GM18498 (cell line): ENCODE measurements around the gene ZNF428.
A peak's percentile ranks its signal among the peaks of the same experiment; 100 is the strongest.
"Not testable (repeated sequence)": the region's sequence is repeated elsewhere in the genome, so short reads cannot be mapped to it uniquely, and the experiment has no call there.

Source experiments
- ATAC-seq: cut with Tn5 transposase; IDR thresholded peaks from one replicate; pipeline ENCODE4 v1.9.1; 2021; ENCODE audit warnings: mild to moderate bottlenecking, moderate library complexity; ENCODE audit not compliant: unreplicated experiment

Gene ZNF428, protein sequence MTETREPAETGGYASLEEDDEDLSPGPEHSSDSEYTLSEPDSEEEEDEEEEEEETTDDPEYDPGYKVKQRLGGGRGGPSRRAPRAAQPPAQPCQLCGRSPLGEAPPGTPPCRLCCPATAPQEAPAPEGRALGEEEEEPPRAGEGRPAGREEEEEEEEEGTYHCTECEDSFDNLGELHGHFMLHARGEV

DNA sequence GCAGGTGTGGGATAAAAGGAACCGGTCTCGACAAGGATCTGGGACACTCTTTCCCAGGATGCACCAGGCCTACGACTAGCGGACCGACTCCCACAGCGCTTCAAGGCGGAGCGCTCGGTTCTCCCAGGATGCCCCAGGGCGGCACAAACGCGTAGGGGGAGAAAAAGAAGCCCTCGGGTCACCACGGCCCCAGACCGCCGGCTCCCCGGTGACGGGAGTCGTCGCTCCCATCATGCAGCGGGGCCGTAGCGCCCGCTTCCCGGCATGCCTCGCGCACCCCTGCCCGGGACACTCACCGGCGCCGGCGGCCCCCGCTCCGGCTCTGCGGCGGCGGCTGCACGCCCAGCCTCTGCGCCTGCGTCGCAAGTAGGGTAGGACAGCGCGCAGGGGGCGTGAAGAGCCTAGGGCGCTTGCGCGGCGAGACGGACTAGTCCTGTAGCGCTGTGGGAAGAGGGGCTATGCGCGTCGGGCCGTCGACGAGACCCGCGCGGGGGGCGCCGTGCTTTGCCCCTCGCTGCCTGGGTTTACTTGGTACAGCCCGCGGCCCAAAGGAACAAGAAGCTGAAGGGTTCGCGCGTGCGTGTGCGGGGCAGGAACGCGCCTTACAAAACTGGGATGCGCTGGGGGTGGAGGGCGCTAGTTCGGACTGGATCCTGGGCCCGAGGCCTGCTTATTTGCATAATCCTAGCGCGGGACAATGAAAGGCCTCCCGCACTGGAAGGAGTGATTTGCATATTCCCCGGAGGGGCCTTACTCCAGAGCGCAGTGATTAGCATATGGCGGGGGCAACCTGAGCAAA is at the start of gene ZNF428:
ZNF428 (minus strand) TSS at position 368 of the 799 bp plus-strand sequence. CDS start 5,325 bp downstream, outside the sequence.
- peak; percentile 82 for ATAC-seq

DNA sequence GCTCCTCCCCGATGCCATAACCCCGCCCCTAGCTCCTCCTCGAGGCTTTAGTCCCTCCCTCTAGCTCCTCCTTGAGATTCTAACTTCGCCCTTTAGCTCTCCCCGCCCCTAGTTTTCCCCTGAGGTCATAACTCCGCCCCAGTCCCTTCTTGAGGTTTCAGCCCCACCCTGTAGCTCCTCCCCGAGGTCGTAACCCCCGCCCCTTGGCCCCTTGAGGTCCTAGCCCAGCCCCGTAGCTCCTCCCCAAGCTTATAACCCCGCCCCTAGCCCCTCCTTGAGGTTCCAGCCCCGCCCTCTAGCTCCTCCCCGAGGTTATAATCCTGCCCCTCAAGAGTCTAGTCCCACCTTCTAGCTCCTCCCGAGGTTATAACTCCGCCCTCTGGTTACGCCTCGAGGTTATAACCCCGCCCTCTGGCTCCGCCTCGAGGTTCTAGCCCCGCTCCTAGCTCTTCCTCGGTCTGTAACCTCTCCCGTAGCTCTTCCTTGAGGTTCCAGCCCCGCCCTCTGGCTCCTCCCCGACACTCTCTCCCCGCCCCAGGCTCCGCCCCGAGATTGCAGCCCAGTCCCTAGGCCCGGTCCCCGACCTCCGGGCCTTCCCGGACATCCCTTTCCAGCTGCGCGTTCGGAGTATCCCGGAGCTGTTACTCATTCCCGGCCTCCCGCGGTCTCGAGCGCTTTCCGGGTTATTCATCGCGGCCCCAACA is 49.1 kb upstream of the ZNF428 start:
- peak; percentile 91 for ATAC-seq

DNA sequence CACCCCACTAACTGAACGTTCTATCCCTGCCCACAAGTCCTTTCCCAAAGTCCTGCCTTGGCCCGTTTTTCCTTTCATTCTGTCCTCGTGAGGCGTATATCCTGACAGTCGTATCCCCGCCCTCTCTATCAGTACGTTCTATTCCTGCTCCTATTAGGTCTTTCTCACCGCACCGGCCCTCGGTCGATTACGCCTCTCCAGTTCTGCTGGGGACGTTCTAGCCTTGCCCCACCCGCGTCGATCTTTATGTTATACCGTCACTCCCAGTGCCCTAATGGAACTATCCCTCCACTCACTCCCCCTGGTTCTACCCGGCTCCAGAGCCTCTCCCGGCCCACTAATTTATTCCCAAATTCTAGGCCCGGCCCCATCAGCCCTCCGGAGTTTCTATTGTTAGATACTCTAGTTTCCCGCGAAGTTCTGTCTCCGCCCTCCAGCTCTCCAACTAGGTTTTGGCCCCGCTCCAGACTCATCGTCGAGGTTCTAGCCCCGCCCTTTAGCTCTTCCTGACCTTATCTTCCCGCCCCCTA is 48.5 kb upstream of the ZNF428 start:
- no peak for ATAC-seq

DNA sequence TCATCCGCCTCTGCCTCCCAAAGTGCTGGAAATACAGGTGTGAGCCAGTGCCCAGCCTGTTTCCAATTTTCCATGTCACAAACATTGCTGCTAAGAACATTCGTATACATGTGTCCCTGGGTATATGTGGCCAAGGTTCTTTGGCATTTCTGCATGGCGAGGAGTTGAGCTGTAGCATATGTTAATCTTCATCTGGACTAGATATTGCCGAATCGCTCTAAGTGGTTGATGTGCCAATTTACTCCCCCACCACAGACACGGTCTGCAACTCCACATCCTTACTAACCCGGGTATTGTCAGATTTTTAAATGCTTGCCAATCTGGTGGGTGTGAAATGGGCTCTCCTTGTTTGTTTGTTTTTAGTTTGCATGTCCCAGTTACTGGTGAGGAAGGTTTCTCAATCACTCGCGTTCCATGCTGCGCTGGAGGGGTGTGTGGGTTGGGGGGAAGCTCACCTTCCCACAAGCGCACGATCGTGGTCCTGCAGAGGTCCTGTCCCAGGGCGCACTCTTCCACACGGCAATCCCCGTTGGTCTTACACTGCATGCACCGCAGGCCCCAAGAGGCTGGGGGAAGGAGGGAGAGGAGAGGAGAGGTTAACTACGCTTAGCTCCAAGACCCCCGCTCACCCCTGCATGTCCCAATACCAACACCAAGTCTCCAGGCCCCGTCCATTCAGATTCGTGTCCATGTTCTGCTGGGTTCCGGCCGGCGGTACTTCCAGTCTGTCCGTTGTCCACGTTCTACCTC is 47.9 kb upstream of the ZNF428 start:
- ATAC-seq: no peak

DNA sequence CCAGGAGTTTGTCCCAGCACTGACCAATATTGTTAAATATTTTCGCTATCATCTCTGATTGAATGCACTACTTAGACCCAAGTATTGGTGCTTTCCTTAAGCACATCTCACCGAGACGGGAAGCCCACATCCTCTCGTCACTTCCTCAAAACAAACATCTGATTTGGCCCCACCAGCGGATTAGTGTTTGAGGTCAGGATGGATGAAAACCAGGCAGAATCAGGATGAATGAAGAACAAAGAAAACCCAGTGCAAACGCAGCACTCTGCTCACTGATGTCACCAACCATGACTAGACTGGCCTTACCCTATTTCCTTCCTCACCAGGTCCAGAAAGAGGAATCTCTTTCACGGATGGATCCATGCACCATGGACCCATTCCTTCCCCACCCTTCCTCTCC is 44.6 kb upstream of the ZNF428 start:
- no peak for ATAC-seq

DNA sequence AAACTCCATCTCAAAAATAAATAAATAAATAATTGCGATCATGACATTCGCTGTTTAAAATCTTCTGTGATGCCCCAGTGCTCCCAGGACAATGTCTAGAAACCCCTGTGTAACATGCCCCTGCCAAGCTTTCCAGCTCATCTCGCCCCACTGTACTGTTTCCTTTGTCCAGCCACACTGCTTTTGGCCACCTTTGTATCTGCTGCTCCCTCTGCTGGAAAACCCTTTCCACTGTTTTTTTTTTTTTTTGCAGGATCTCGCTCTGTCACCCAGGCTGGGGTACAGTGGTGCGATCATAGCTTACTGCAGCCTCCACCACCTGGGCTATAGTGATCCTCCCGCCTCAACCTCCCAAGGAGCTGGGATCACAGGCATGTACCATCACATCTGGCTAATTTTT is 43.1 kb upstream of the ZNF428 start:
- ATAC-seq: no peak

DNA sequence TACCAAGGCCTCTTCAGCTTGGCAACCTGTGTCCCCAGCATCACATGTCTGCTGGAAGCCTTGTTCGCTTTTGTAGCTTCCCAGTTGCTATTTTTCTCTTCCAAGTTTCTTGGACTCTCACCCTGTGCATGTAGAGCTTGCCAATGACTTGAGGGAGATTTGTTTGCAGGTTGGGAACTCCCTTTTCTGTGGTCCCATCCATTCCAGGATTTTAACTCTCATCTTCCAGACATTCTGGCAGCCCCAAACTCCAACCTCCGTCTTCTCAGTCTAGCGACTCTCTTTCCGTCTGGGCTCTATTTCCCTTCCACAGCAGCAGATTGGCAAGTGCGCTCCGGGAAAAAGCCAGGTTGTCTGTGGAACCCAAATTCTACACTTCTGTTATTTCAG is 41.5 kb upstream of the ZNF428 start:
- no peak for ATAC-seq

DNA sequence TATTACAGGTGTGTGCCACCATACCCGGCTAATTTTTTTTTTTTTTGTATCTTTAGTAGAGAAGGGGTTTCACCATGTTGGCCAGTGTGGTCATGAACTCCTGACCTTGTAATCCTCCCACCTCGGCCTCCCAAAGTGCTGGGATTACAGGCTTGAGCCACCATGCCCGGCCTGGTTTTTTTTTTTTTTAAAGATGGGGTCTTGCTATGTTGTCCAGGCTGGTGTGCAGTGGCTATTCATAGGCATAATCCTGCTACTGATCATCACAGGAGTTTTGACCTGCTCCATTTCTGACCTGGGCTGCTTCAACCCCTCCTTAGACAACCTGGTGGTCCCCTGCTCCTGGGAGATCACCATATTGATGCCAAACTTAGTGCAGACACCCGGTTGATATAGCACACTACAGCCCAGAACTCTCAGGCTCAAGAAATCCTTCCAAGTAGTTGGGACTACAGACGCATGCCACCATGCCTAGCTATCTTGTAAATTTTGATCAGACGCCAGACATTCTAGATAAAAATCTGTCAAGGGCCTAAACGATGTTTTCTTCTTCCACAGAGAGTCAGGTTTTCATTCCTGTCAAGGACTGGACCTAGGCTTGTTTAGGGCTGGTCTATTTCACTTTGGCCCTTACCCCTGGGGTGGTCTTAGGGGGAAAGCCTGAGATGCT is 41.0 kb upstream of the ZNF428 start:
- no peak for ATAC-seq

DNA sequence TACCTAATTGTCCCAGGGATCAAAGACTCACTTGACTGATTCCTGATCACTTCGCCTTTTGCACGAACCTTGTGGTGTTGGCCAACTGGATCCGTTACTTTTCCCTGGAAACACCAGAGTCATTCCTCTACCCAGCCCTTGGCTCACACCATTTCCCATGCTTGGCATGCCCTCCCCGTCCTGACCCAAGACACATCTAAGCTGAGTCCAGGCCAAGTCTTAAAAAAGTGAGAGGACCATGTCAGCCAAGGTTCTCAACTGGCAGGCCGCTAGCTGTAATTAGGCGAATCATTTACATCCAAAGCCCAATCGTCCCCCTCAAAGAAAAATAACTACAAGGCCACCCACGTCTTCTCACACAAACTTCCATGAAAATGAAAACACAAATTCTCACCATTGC is 39.1 kb upstream of the ZNF428 start:
- ATAC-seq: no peak

DNA sequence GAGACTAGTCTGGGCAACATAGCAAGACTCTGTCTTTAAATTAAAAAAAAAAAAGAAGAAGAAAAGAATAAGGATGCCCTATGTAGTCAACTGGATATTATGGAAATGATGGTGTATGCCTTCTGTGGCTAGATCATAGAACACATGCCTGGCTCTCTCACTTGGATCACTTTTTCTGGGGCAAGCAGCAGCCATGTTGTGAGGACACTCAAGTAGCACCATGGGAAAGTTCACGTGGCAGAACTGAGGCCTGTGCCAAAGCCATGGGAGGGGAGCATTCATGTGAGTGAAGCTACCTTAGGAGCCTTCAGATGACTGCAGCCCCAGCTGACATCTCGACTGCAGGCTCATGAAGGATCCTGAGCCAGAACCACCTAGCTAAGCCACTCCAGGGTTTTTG is 38.6 kb upstream of the ZNF428 start:
- no peak for ATAC-seq

DNA sequence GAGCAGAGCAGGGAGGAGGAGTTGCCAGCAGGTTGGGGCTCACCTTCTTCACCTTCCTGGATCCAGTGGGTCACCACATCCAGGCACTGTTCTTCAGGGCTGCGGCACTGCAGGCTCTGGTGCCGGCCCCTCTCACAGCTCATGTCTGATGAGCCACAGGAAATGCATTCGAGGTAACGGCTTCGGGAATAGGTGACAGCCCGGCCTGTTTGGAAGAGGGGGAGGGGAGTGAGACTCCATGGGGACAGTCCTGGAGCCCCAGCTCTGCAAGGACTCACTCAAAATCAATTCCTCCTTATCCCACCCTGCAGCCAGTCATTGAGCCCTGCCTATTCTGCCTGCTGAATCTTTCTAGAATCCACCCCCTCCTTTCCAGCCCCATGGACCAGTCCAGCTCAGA is 37.0 kb upstream of the ZNF428 start:
- no peak for ATAC-seq

DNA sequence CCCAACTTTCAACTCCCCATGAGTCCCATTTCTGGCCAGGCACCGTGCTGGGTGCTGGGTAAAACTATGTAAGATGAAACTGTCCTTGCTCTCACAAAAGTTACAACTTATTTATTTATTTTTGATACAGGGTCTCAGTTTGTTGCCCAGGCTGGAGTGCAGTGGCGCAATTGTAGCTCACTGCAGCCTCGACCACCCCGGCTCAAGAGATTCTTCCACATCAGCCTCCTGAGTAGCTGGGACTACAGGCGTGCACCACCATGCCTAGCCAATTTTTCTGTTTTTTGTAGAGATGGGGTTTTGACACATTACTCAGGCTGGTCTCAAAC is 33.1 kb upstream of the ZNF428 start:
- no peak for ATAC-seq

DNA sequence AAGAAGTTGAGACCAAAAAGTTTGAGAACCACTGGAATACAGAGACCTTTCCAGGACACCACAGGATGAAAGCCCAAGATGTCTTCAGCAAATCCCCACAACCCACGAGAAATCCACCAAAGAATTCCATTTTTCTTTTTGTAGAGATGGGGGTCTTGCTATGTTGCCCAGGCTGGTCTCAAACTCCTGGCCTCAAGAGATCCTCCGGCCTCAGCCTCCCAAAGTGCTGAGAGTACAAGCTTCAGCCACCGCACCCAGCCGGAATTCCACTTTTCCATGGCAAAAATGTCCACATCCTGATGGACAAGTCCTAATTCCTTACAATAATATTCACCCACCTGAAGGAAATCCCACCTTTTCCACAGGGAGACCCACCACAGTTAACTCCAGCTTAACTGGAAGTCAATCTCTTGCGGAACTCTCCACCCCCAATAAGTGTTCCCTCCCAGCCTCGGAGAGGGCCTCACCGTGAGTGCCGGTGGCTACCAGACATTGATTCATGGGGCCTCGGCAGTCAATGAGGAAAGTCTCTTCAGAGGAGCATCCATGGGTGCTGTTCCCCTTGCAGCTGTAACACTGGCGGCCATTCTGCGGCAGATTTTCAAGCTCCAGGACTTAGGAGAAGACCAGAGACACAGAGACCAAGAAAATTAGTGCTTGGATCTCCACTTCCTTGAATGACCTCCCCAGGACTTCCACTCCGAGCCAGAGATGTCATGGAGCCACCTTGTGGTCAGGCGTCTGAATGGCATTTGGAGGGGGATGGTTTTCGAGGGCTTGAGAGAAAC is 32.5 kb upstream of the ZNF428 start:
- ATAC-seq: no peak

DNA sequence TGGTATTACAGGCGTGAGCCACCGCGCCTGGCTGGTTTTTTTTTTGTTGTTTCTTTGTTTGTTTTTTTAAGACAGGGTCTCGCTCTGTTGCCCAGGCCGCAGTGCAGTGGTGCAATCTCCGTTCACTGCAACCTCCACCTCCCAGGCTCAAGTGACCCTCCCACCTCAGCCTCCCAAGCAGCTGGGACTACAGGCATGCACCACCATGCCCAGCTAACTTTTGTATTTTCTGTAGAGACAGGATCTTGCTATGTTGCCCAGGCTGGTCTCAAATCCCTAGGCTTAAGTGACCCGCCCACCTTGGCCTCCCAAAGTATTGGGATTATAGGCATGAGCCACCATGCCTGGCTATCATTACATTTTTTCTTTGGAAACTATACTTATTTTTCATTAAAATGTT is 30.8 kb upstream of the ZNF428 start:
- ATAC-seq: not testable (repeated sequence)

DNA sequence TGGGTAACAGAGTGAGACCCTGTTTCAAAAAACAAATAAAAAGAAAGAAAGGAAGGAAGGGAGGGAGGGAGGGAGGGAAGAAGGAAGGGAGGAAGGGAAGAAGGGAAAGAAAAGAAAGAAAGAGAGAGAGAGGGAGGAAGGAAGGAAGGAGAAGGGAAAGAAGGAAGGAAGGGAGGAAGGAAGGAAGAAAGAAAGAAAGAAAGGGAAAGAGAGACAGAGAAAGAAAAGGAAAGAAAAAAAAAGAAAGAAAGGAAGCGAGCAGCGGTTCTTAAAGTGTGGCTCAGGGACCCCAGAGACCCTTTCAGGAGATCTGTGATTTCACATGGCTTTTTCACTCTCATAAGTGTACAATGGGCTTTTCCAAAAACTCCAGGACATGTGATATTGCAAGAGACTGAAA is 30.1 kb upstream of the ZNF428 start:
- ATAC-seq: no peak

DNA sequence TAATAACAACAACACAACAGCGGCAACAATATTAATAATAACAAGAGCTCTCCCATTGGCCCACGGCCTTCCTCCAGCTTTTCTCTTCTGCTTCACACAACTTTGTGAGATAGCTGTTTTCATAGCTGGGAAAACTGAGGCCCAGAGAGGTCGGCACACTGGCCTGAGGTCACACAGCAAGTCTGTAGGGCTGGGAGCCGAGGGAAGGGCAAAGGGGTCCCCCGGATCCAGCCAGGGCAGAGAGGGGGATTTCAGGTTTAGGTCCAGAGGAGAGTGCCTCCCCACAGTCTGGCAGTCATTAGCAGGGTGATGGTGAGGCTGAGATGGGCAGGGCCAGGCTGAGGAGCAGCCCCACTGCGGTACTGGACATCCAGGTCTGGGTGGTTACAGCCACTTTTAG is 29.2 kb upstream of the ZNF428 start:
- ATAC-seq: no peak

DNA sequence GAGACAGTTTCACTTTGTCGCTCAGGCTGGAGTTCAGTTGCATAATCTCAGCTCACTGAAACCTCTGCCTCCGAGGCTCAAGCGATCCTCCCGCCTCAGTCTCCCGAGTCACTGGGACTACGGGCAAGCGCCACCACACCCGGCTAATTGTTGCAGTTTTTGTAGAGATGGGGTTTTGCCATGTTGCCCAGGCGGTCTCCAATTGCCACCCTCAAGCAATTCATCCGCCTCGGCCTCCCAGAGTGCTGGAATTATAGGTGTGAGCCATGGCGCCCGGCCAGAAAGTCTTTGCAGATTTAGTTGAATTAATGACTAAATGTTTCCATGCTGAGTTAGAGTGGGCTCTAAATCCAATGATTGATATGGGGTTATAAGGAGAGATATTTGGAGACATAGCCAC is 24.8 kb upstream of the ZNF428 start:
- no peak for ATAC-seq

DNA sequence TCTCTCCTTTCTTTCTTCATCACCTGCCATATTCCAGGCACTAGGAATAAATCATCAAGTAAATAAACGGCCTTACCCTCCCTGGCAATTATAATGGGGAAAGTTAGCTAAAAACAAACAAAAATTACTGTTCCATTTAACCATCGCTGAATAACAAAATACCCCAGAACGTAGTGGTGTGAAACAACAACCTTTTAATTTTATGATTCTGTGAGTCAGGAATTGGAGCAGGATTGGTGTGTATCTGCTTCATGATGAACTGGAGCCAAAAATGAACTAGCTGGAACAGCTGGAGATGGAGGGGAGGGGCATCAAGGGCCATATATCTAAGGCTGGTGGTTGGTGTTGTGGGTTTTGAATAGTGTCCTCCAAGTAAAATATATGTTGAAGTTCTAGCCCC is 23.9 kb upstream of the ZNF428 start:
- no peak for ATAC-seq

DNA sequence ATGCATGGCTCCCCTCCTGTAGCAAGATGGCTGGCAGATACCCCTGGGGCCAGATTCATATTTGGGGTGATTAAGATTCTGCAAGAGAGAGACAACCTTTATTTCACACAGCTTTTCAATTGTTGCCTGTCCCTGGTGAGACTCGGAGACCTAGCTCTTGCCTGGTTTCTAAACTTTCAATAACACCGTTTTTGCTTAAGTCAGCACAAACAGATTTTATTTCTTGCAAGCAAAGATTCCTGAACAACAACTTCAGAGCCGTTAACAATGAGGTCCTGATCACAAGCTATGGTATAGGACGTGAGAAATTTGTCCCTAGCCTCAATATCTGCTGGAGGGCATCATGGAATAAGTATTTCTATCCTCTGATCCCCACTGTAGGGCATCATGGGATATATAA is 23.1 kb upstream of the ZNF428 start:
- no peak for ATAC-seq

DNA sequence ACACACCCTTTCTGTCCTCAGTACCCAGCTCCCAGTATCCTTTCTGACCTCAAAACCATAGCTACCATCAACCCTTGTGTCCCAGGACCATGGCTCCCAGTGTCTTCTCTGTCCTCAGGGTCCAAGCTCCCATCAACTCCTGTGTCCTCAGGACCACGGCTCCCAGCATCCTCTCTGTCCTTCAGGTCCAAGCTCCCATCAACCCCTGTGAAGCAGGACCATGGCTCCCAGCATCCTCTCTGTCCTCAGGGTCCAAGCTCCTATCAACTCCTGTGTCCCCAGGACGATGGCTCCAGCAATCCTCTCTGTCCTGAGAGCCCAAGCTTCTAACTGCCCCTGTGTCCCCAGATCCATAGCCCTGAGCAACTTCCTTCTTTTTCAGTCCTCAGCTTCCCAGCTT is 21.9 kb upstream of the ZNF428 start:
- no peak for ATAC-seq
